Dendritic cell treated with granulocyte-macrophage colony-stimulating factor and Interleukin-4, amounts not matched to agents 40 ng/mL and 50 ng/mL, for 4 days (primary cell): ENCODE measurements around the gene RASGEF1C.
"Not testable (repeated sequence)": the region's sequence is repeated elsewhere in the genome, so short reads cannot be mapped to it uniquely, and the experiment has no call there.

ENCODE experiments used
- H3K27ac Mint-ChIP-seq: one replicate; pipeline ENCODE4 v1.8.0; 2022; ENCODE audit warnings: mild to moderate bottlenecking, mixed read lengths
- H3K27me3 Mint-ChIP-seq: one replicate; pipeline ENCODE4 v1.8.0; 2022; ENCODE audit warnings: mild to moderate bottlenecking, mixed read lengths
- H3K36me3 Mint-ChIP-seq: one replicate; pipeline ENCODE4 v1.8.0; 2022; ENCODE audit warnings: low read depth, mixed read lengths
- H3K4me1 Mint-ChIP-seq: one replicate; pipeline ENCODE4 v1.8.0; 2022; ENCODE audit warnings: low read depth, mixed read lengths
- H3K4me3 Mint-ChIP-seq: one replicate; pipeline ENCODE4 v1.8.0; 2022; ENCODE audit warnings: mild to moderate bottlenecking, moderate library complexity, mixed read lengths
- H3K9me3 Mint-ChIP-seq: one replicate; pipeline ENCODE4 v1.8.0; 2022; ENCODE audit warnings: mixed read lengths
- intact Hi-C: fragments of 100-400 bp; cut with micrococcal nuclease; formaldehyde crosslinking; loops from one replicate; pipeline ENCODE4 v1.15.0; 2022

RASGEF1C gene

GRCh38 chr5:180126716-180127681 is 82.0 kb downstream of the RASGEF1C start:
- intact Hi-C loops = loop anchor here (2.0 kb wide), 1 partner anchor 82 kb away; the partner anchor contains the start of gene RASGEF1C

GRCh38 chr5:180126156-180126555 is 82.9 kb downstream of the RASGEF1C start:
- not testable (repeated sequence) for H3K27ac Mint-ChIP-seq, H3K4me3 Mint-ChIP-seq, H3K36me3 Mint-ChIP-seq, H3K9me3 Mint-ChIP-seq, H3K4me1 Mint-ChIP-seq
- intact Hi-C loops = loop anchor here (2.0 kb wide), 1 partner anchor 83 kb away; the partner anchor contains the start of gene RASGEF1C
- H3K27me3 Mint-ChIP-seq = peaks cover 43% of the 10 kb centered on the region

More at GRCh38 chr5:180126716-180127681, 82.0 kb downstream of the RASGEF1C start:
- Mint-ChIP-seq H3K27me3 (peaks cover 49% of the 10 kb centered on the region), H3K27ac (no peak overlapping the region), H3K4me1 (no peaks in the 10 kb centered on the region), H3K36me3 (no peaks in the 10 kb centered on the region), H3K9me3 (no peaks in the 10 kb centered on the region), H3K4me3 (no peak overlapping the region)

DNA sequence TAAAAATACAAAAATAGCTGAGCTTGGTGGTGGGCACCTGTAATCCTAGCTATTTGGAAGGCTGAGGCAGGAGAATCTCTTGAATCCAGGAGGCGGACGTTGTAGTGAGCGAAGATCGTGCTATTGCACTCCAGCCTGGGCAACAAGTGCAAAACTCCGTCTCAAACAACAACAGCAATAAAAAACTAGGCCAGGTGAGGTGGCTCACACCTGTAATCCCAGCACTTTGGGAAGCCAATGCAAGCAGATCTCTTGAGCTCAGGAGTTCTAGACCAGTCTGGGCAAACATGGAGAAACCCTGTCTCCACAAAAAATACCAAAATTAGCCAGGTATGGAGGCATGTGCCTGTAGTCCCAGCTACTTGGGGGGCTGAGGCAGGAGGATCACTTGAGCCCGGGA is 84.3 kb downstream of the RASGEF1C start:
- peaks cover 36% of the 10 kb centered on the region for H3K27me3 Mint-ChIP-seq
- H3K36me3 Mint-ChIP-seq, intact Hi-C loops: not testable (repeated sequence)

DNA sequence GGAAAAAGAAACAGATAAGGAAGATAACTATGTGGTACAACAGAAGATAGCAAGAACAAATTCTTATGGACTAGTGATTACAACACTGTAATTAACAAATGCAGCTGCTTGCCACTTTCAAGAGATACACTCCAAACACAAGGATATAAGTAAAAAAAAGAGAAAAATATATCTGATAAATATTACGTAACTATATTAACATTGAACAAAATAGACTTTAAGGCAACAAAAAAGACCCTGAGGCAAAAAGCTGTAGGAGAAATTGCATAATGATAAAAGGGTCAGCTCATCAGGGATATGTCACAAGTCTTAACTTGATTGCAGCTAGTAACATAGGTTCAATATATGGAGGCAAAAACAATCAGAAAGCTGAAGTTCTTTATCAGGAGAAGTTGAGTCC is 86.1 kb downstream of the RASGEF1C start:
- Mint-ChIP-seq H3K27ac (no peak overlapping the region), H3K4me1 (no peaks in the 10 kb centered on the region), H3K4me3 (no peak overlapping the region), H3K9me3 (no peaks in the 10 kb centered on the region), H3K27me3 (peaks cover 25% of the 10 kb centered on the region), H3K36me3 (no peaks in the 10 kb centered on the region)
- intact Hi-C loops = no loop called here

More for the DNA sequence above, 84.3 kb downstream of the RASGEF1C start:
- H3K9me3 Mint-ChIP-seq, H3K4me1 Mint-ChIP-seq, H3K4me3 Mint-ChIP-seq, H3K27ac Mint-ChIP-seq: not testable (repeated sequence)

DNA sequence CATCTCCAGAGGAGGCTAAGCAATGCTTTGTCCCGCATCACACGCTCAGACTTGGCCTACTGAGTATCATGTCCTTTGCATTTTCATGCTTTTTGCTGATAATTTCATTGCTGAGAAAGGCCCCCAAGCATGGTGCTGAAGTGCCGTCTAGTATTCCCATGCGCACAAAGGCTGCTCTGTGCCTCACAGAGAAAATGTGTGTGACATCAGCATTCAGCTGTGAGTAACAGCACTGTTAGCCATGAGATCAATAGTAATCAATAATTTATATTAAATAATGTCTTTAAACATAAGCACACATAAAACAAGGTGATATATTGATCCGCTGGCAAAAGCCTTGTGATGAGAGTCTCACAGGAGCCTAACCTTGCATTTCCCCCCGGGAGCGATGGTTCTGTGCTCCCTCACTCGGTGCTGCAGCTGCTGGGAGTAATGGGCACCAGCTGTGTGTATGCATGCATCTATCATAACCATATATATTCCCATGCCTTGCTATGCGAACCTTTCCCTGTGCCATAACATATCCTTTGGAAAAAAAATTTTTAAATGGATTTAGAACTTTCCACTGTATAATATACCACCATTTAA is 87.1 kb downstream of the RASGEF1C start:
- peaks cover 25% of the 10 kb centered on the region for H3K27me3 Mint-ChIP-seq
- no peak overlapping the region for H3K27ac Mint-ChIP-seq
- no peaks in the 10 kb centered on the region for H3K4me1 Mint-ChIP-seq
- no peak overlapping the region for H3K4me3 Mint-ChIP-seq
- no peaks in the 10 kb centered on the region for H3K9me3 Mint-ChIP-seq
- intact Hi-C loops = no loop called here
- no peaks in the 10 kb centered on the region for H3K36me3 Mint-ChIP-seq

DNA sequence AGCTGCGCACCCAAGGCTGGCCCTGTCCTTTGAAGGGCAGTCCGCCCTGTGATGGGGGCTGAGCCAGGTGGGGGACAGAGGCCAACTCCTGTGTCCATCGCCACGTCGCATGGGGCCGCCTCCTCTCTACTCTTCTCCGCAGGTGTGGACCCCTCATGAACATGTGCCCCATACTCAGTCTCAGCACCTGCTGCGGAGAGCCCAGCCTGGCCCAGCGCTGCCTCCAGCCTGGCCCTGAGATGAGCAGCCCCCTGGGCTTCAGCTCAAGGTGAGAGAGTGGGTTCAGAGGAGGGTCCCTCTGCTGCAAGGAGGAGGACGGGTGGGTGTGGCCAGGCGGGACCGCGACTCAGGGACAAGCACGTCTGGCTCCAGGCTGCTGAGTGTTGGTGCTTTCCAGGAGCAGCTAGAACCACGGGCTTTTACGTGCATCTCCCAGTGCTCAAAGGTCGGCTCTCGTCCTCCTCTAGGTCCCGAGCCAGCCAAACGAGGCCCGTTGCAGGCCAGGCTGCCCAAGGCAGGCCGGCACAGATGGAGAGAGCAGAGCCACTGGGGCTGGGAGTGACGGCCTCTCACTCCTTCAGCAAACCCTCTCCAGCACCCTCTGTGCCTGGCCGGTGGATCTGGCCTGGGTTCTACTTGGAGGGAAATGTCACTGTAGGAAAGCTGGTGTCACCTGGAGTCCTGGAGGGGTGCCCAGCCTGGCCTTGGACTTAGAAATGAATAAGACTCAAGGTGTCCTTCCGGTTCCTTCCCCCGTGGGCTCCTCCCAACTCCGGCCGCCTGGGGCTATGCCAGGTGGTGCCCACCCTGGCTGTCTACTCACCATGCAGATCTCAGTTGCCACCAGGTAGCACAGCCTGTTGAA is 88.5 kb downstream of the RASGEF1C start:
- no peaks in the 10 kb centered on the region for H3K4me1 Mint-ChIP-seq
- peaks cover 16% of the 10 kb centered on the region for H3K27me3 Mint-ChIP-seq
- no peaks in the 10 kb centered on the region for H3K9me3 Mint-ChIP-seq
- no peak overlapping the region for H3K4me3 Mint-ChIP-seq
- H3K27ac Mint-ChIP-seq = no peak overlapping the region
- no peaks in the 10 kb centered on the region for H3K36me3 Mint-ChIP-seq
- intact Hi-C loops = no loop called here

DNA sequence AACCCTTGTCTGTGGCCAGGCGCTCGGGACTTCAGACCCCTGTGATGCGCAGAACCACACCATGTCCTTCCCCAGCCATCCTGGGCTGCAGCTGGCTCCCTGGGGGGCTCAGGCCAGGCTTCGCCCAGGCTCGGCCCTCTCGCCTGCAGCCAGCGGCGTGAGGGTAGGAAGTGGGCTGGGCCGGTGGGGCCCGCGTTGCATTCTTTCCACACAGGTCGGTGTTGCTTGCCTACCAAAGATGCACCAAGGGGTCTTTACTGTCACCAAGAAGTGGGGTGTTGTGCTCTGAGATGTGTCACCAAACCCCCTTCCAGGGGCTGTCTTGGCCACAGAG is 89.1 kb downstream of the RASGEF1C start:
- intact Hi-C loops = no loop called here
- H3K27ac Mint-ChIP-seq = no peak overlapping the region
- no peak overlapping the region for H3K4me3 Mint-ChIP-seq
- no peaks in the 10 kb centered on the region for H3K9me3 Mint-ChIP-seq
- H3K36me3 Mint-ChIP-seq = no peaks in the 10 kb centered on the region
- H3K27me3 Mint-ChIP-seq = peaks cover 12% of the 10 kb centered on the region
- no peaks in the 10 kb centered on the region for H3K4me1 Mint-ChIP-seq

DNA sequence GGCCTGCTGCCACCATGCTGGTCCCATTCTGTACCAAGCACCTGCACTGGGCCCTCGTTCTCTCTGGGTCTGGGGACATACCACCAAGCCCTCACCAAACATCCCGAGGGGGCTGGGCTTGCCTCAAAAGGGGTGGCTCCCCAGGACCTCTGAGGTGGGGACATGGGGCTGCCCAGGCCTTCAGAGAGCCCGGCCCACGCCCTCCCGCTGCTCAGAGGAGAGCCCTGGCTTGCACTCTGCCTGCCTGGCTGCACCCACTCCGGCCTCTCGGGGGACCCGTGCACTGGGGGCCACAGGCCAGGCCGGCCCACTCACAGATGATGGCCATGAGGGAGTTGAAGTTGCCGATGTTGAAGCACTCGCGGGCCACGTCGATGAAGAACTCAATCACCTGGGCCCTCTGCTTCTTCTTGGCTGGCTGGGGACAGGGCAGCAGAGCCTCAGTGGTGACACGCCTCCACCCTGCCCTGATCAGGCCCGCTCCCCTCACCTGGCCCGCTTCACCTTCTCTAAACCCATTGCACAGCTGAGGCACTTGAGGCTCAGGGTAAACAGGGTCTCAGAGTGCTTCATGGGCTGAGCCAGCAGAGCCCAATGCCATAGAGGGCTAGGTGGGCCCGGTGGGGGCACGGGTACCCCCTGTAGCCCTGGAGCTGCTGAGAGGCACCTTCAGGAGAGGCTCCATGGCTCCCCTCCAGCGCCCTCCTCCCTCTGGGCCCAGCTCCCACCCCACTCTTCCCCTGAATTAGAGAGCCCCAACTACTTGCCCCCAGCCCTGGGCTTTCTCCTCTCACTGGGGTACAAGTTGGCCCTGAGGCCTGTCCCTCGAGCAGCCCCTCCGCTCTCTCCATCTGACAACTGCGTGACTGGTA is 89.7 kb downstream of the RASGEF1C start:
- Mint-ChIP-seq H3K27ac (no peak overlapping the region), H3K27me3 (peaks cover 9% of the 10 kb centered on the region), H3K9me3 (no peaks in the 10 kb centered on the region), H3K4me3 (no peak overlapping the region), H3K4me1 (no peaks in the 10 kb centered on the region), H3K36me3 (no peaks in the 10 kb centered on the region)
- intact Hi-C loops = no loop called here

DNA sequence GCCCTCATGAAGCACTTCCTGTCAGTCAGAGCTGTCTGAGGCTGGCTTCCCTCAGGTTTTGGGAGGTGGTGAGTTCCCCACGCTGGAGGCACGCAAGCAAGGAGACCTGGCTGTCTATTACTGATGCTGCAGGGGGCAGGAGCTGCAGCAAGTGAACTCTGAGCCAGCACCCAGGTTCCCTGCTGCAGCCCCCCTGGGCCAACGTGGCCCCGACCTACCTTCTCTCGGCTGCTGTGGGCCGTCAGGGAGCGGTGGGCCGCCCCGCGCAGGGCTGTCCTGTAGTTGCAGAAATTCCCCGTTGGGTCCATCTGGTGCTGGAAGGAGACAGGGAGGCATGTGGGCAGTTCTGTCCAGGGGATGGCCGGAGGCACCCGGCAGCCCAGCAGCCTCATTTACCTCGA is 90.6 kb downstream of the RASGEF1C start:
- H3K4me1 Mint-ChIP-seq = no peaks in the 10 kb centered on the region
- peaks cover 4% of the 10 kb centered on the region for H3K27me3 Mint-ChIP-seq
- H3K4me3 Mint-ChIP-seq = no peak overlapping the region
- intact Hi-C loops = no loop called here
- no peaks in the 10 kb centered on the region for H3K9me3 Mint-ChIP-seq
- H3K27ac Mint-ChIP-seq = no peak overlapping the region
- H3K36me3 Mint-ChIP-seq = no peaks in the 10 kb centered on the region

GRCh38 chr5:180117000-180117725 is 91.8 kb downstream of the RASGEF1C start:
- Mint-ChIP-seq H3K4me3 (no peak overlapping the region), H3K27me3 (peaks cover 1% of the 10 kb centered on the region), H3K4me1 (no peaks in the 10 kb centered on the region), H3K36me3 (no peaks in the 10 kb centered on the region), H3K27ac (no peak overlapping the region), H3K9me3 (no peaks in the 10 kb centered on the region)
- intact Hi-C loops = no loop called here

- Mint-ChIP-seq H3K27me3 (peaks cover 1% of the 10 kb centered on the region), H3K9me3 (no peaks in the 10 kb centered on the region), H3K27ac (no peak overlapping the region), H3K4me1 (no peaks in the 10 kb centered on the region), H3K4me3 (no peak overlapping the region), H3K36me3 (no peaks in the 10 kb centered on the region)
- intact Hi-C loops = no loop called here
Measured at GRCh38 chr5:180116077-180116999, 92.7 kb downstream of the RASGEF1C start.
